Measurements from ENCODE around the gene PPP2R5C.

DNA sequence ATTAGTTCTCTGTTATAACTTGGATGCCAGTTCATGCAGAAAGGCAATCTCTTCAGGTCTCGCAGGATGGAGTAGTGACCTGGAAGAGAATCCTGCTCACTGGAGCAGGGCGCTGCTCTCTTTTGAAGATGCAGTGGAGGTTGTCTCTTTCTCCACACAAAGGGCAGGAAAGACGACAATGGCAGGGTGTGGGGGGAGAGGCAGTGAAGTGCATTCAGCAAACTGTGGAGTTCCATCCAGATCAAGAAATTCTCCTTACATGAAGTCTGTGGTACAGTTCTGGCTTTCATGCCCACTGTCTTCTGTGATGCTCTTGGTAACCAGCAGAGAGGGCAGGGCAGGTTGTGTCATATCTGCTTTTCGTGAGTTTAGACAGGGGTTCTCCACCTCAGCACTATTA is 6.6 kb upstream of the PPP2R5C start:
- TF ChIP-seq BACH2 (CRISPR knock-in tag; IDR thresholded peaks at IDR 0.05; ENCODE audit: borderline replicate concordance) (no peak), ZNF70 (CRISPR knock-in tag; IDR thresholded peaks at IDR 0.05) (no peak), ESRRG (CRISPR knock-in tag; IDR thresholded peaks at IDR 0.05) (no peak), ZFP3 (CRISPR knock-in tag; IDR thresholded peaks at IDR 0.05) (no peak), CREB5 (CRISPR knock-in tag; IDR thresholded peaks at IDR 0.05; ENCODE audit: low read depth) (no peak), ARNTL (CRISPR knock-in tag; IDR thresholded peaks at IDR 0.05; ENCODE audit: borderline replicate concordance, low read depth) (no peak), SNAI2 (CRISPR knock-in tag; IDR thresholded peaks at IDR 0.05) (no peak), ZNF8 (CRISPR knock-in tag; IDR thresholded peaks at IDR 0.05) (no peak), CSDC2 (CRISPR knock-in tag; IDR thresholded peaks at IDR 0.05) (no peak), PPARA (CRISPR knock-in tag; IDR thresholded peaks at IDR 0.05; ENCODE audit: borderline replicate concordance) (no peak), GLIS3 (CRISPR knock-in tag; IDR thresholded peaks at IDR 0.05) (no peak), RARB (CRISPR knock-in tag; IDR thresholded peaks at IDR 0.05) (no peak)
- TF ChIP-seq, protein P1, sequence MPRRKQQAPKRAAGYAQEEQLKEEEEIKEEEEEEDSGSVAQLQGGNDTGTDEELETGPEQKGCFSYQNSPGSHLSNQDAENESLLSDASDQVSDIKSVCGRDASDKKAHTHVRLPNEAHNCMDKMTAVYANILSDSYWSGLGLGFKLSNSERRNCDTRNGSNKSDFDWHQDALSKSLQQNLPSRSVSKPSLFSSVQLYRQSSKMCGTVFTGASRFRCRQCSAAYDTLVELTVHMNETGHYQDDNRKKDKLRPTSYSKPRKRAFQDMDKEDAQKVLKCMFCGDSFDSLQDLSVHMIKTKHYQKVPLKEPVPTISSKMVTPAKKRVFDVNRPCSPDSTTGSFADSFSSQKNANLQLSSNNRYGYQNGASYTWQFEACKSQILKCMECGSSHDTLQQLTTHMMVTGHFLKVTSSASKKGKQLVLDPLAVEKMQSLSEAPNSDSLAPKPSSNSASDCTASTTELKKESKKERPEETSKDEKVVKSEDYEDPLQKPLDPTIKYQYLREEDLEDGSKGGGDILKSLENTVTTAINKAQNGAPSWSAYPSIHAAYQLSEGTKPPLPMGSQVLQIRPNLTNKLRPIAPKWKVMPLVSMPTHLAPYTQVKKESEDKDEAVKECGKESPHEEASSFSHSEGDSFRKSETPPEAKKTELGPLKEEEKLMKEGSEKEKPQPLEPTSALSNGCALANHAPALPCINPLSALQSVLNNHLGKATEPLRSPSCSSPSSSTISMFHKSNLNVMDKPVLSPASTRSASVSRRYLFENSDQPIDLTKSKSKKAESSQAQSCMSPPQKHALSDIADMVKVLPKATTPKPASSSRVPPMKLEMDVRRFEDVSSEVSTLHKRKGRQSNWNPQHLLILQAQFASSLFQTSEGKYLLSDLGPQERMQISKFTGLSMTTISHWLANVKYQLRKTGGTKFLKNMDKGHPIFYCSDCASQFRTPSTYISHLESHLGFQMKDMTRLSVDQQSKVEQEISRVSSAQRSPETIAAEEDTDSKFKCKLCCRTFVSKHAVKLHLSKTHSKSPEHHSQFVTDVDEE (CRISPR knock-in tag; IDR thresholded peaks at IDR 0.05), result no peak
- TF ChIP-seq, protein P2, sequence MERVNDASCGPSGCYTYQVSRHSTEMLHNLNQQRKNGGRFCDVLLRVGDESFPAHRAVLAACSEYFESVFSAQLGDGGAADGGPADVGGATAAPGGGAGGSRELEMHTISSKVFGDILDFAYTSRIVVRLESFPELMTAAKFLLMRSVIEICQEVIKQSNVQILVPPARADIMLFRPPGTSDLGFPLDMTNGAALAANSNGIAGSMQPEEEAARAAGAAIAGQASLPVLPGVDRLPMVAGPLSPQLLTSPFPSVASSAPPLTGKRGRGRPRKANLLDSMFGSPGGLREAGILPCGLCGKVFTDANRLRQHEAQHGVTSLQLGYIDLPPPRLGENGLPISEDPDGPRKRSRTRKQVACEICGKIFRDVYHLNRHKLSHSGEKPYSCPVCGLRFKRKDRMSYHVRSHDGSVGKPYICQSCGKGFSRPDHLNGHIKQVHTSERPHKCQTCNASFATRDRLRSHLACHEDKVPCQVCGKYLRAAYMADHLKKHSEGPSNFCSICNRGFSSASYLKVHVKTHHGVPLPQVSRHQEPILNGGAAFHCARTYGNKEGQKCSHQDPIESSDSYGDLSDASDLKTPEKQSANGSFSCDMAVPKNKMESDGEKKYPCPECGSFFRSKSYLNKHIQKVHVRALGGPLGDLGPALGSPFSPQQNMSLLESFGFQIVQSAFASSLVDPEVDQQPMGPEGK (CRISPR knock-in tag; IDR thresholded peaks at IDR 0.05; ENCODE audit: borderline replicate concordance), result no peak

All from SK-N-SH treated with all-trans-retinoic acid at 6 μM for 48 hours (cell line).